NCI-H2081 treated with DMSO at 0.1 percent for 48 hours (cell line): ENCODE results near the gene GPM6B.
"Not testable (repeated sequence)": the region's sequence is repeated elsewhere in the genome, so short reads cannot be mapped to it uniquely, and the experiment has no call there.

ENCODE experiments used
- DNase-seq: peaks from one replicate; lab custom pipeline; 2025; lab: John Stamatoyannopoulos, UW

The GPM6B gene

GRCh38 chrX:13724878-13725277, 92.0 kb downstream of the GPM6B start:
- not testable (repeated sequence) for DNase-seq

DNA sequence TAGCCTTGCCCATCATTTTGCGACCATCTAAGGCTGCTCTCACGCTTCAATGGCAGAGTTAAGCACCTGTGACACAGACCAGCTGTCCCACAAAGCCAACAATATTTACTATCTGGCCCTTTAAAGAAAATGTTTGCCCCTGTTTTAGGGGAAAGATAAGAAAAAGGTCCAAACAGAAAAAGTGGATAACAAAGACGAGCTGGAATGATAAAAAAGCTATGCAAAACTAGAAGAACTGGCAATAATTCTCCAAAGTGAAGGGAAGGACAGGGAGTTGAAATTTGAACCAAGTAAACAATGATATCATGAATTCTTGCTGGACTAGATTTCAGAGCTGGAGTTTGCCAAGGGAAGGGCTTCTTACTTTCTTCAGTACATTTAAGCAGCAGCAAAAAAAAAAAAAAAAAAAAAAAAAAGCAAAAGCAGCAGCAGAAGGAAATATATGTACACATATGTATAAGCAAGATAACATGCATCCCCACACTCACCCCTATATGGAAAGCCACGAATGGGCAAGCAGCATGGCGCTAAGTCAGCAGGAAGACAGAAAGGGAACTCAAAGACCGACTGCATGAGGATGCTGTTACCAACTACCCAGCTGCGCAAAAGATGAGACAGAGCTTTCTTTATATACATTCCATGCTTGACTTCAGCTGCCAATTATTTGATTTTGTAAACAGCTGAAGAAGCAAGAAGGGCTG, 94.9 kb downstream of the GPM6B start:
- DNase-seq: no peak

- no peak for DNase-seq
These were observed 95.5 kb downstream of the GPM6B start for GRCh38 chrX:13721371-13721770.
